NK-92 (cell line): ENCODE measurements around the gene INPP5J.

ENCODE experiments used
- DNase-seq: peaks from one replicate; lab custom pipeline; 2025; ENCODE audit not compliant: unreplicated experiment; lab: John Stamatoyannopoulos, UW

Gene INPP5J

DNA sequence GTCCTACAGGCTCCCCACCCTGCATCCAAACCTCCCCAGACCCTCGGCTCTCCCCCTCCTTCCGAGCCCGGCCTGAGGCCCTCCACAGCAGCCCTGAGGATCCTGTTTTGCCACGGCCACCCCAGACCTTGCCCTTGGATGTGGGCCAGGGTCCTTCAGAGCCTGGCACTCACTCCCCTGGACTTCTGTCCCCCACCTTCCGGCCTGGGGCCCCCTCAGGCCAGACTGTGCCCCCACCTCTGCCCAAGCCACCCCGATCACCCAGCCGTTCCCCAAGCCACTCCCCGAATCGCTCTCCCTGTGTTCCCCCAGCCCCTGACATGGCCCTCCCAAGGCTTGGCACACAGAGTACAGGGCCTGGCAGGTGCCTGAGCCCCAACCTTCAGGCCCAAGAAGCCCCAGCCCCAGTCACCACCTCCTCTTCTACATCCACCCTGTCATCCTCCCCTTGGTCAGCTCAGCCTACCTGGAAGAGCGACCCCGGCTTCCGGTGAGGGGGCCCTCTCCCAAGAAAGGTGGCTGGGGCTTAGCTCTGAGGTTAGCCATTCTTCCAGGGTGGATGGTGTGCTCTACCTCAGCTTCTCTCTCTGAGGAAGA lies 2.9 kb downstream of the INPP5J start:
- DNase-seq, result no peak

DNA sequence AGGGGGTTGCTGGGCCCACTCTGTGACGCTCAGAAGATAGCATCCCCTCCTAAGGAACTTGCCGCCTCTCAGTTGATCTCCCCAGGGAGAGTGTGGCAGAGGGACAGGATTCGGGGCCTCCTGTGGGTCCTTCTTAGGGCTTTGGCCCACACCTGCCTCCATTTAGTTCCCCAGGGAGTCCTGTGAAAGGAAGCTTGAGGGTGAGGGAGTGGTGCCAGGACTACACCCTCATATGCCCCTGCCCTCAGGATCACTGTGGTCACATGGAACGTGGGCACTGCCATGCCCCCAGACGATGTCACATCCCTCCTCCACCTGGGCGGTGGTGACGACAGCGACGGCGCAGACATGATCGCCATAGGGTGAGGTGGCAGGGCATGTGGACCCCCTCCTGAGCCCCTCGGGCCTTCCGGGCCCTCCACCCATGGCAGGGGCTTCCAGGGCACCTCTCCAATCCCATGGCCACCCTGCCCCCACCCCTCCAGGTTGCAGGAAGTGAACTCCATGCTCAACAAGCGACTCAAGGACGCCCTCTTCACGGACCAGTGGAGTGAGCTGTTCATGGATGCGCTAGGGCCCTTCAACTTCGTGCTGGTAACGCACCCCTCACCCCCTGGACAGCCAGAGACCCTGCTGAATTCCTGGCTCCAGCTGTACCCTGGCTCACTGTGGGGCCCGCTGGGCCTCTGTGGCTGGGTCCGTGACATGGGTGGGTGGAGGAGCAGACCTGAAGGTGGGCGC lies 3.5 kb downstream of the INPP5J start:
- no peak for DNase-seq

DNA sequence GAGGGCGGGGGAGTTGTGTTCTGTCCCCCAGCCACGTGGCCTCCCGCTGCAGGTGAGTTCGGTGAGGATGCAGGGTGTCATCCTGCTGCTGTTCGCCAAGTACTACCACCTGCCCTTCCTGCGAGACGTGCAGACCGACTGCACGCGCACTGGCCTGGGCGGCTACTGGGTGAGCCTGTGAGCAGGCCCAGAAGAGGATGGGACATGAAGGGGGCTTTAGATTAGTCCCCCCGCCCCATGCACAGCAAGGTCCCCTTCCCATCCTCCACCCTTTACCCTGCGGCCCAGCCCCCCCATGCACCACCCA lies 4.1 kb downstream of the INPP5J start:
- no peak for DNase-seq

DNA sequence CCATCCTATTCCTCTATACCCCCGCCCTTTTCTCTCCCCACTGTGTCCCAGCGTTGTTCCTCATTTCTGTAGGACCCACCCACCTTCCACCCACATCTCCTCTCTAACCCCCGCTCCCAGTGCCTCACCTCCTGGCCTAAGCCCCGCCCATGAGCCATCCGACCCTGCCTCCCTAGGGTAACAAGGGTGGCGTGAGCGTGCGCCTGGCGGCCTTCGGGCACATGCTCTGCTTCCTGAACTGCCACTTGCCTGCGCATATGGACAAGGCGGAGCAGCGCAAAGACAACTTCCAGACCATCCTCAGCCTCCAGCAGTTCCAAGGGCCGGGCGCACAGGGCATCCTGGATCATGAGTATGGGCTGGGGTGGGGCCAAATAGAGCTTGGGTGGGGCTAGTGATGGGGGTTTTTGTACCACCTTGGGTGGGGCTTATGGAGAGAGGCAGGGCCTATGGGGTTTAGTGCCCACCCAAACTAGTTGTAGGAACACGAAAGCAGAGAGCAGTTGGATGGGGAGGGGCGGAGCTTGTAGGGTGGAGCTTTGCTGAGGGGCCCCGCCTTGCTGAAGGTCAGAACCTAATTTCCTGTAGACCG lies 4.5 kb downstream of the INPP5J start:
- no peak for DNase-seq

DNA sequence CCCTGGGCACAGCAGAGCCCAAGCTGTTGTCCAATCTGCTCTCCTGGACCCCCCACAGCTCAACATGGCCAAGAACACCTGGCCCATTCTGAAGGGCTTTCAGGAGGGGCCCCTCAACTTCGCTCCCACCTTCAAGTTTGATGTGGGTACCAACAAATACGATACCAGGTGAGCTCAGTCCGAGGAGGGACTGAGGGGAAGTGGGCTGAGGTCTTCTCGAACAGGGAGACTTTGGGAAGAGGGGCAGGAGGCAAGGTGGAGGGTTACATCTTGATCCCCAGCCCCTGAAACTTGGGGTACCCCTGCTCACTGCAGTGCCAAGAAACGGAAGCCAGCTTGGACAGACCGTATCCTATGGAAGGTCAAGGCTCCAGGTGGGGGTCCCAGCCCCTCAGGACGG lies 5.4 kb downstream of the INPP5J start:
- no peak for DNase-seq

DNA sequence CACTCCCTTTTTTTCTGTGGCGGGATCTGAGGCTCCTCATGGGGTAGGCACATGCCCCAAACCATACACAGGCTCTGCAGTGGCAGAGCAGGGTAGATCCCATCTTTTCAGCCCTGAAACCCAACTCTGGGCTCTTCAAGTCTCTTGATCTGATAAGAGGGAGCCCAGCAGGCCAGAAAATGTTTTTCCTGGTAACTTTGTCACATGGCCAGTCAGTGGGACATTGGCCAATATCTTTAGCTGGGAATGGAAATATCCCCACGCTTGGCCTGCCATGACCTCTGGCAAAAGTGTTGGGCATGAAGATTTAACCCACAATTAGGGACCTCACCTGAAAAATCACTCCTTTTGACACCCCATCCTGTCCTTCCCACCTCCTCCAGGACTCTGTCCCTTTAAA lies 8.1 kb downstream of the INPP5J start:
- DNase-seq, result no peak

DNA sequence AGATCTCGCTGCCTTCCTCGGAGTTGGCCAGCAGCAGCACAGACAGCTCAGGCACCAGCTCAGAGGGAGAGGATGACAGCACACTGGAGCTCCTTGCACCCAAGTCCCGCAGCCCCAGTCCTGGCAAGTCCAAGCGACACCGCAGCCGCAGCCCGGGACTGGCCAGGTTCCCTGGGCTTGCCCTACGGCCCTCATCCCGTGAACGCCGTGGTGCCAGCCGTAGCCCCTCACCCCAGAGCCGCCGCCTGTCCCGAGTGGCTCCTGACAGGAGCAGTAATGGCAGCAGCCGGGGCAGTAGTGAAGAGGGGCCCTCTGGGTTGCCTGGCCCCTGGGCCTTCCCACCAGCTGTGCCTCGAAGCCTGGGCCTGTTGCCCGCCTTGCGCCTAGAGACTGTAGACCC lies 11.1 kb downstream of the INPP5J start:
- DNase-seq, result no peak

DNA sequence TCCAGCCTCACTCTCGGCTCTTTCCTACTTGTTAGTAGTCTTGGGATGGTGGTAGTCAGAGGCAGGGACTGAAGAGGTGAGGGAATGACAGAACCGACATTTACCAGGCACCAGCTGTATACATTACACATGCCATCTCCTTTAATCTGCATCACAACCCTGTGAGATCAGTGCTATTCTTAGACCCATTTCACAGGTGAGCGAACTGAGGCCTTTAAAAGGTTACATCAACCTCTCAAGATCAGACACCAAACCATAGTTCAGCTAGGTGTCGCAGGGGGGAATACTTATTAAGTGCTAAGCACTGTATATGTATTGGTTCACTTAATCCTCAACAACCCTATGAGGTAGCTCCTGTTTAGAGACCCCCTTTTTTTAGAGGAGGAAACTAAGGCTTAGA lies 11.9 kb downstream of the INPP5J start:
- DNase-seq, result no peak

DNA sequence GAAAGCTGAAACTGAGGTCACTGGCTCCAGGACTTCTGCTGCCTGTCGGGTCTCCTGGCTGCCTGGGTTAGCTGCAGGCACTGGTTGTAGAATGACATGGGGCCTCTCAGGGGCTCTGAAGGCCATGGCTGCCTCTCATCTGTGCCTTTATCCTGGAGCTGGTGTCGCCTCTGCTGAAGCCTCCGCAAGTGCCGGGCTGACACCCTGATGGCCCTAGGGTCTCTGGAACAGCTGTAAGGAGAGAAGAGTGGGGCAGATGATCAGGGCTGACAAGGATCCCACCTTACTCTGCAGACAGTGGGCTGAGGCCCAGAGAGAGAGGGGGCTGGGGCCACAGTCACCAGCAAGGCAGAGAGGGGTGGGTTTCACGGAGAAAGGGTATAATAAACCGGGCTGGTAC lies 12.9 kb downstream of the INPP5J start:
- no peak for DNase-seq

DNA sequence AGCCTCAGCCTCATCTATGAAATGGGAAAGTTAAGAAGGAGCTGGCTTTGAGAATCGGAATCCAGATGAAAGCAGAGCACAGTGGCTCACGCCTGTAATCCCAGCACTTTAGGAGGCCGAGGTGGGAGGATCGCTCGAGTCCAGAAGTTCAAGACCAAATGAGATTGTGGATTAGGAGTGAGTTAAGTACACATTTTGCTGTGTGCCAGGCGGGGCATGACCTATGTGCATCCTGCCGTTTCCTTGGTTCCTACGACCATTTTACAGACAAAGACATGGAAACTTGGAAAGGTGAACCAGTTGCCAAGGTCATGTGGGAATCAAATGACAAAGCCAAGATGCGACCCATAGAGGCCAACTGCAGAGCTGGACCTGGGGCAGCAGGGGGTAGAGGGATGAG lies 13.4 kb downstream of the INPP5J start:
- no peak for DNase-seq

DNA sequence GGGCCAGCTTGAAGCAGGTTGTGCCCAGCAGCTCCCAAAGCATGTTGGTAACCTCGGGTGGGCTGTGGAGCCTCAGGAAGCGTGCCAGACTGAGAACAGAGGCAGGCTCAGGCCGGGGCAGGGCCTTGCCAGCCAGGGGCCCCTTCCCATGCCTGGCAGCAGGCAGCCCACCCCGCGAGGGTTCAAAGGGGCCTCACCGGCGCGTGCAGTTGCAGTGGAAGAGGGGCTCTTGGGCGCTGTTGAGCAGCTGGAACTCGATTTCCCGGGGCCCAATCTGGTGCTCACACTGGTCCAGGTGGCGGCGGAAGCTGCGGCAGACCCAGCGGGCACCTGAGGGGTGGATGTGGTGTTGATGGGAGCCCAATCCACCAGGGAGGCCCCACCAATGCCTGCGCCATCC lies 13.9 kb downstream of the INPP5J start:
- no peak for DNase-seq

DNA sequence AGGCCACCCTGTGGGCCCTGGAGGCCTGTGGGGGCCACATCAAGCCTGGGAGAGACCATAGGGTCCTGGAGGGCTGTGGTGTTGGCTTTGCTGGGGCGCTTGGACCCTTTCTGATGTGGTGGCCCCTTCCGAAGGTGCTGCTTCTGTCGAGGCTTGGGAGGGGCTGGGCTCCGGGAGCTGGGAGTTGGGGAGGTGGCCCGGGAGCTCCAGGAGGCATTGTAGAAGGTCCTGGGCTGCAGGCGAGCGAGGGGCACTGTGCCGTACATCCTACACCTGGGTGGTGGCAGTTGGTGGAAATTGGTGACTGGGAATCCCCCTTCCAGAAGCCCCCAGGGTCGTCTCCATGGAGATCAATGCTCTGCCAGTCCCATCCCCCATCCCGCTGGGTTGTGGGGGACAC lies 15.0 kb downstream of the INPP5J start:
- no peak for DNase-seq

DNA sequence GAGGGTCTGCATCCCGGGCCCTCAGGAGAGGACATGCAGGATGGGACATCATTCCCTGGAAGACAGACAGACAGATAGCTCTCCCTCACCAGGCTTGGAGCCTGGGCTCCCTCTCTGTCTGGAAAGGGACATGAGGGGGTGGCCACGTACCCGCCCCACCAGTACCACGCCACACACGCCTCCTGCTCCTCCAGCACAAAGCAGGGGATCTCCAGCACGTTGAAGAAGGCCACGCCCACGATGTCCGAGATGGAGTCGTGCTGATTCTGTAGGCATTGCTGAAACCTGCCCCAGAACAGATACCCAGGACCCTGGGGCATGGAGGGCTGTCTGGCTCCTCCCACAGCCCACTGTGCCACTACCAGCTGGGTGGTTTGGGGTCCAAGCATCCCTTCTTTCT lies 15.4 kb downstream of the INPP5J start:
- no peak for DNase-seq

DNA sequence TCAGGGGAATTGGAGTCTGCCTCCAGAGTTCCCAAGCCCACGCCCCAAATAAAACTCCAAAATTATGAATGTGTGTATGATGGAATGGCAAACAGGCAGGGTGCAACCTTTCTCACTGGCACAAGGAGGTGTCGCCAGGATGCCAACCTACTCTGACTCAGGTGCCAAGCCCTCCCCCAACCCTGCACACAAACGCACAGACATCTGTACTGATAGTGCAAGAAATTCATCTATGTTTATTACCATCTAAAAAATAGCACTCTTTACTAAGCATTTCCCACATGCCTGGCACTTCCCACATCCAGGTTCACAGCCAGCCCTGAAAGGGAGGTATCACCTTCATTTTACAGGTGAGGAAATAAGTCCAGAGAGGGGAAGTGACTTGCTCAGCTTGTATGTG lies 16.3 kb downstream of the INPP5J start:
- DNase-seq, result no peak

DNA sequence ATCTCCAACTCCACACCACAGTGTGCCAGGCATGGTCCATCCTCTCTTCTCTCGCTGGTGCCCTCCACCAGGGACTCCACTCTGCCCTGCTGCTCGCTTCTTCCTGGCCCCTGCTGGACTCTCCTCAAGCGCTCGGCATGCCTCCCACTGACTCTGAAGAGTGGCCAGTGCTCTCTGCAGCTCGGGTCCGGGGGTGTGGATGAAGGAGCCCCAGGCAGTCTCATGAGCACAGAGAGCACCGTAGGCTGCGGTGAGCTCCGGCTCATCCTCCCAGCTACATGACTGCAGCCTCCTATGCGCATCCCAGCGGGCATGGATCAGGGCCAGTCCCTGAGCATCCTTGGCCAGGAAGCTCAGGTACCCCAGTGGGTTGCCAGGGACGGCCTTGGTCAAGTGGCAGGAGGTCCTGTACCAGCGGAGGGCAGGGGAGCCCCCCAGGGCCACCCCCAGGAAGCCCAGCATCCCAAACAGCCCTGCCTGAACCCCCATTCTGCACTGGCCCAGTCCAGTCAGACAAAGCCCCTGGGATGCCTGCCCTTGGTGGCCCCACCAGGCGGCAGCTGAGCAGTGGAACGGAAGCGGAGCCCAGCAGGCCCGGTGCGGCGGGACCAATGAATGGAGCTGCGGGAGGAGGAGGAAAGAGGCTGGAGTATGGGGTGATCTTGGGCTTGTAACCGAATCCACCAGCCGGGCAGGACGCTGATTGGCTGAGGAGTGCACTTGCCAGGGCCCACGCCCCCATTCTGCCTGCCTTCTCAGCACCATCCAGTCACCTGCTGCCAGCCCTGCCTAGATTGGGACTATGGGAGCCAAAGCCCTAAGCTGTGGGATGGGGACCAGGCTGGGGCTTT lies 17.3 kb downstream of the INPP5J start, which contains the start of gene PLA2G3:
PLA2G3 (minus strand) TSS at position 643 of the 851 bp plus-strand sequence; CDS start at position 489, 154 bp downstream.
- no peak for DNase-seq

DNA sequence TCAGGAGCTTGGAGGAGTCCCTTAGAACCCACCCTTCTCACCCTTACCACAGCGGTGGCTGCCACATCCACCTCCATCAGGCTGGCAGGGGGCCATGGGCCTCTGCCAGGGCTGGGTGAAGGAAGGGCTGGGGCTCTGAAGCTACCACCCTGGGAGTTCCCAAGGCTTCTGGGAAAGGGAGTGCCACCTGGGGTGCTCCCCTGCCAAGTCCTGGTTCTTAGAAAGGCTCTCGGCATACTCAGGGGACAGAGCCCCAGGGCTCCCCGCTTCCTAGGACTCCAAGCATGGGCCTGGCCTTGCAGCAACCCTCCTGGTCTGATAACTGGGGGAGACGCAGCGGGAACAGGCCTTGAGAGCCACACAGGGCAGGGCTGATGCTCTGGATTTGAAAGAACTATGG lies 18.0 kb downstream of the INPP5J start:
- no peak for DNase-seq

DNA sequence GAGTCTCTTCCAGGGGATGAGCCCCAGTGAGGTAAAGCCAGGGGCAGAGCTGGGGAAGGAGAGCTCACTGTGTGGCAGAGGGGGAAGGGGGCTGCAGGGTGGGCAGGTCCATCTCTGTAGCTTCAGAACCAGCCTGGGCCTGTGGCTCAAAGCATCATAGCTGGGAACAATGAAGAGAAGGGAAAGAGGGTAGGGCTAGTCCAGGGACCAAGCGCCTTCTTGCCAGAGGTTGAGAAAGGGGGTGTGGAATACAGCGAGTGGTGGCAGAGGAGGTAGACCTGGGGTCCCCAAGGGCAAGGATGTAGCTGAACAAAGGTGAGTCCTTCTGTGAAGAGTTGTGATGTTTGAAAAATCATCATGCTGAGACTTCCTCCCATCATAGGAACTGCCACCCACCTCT lies 18.8 kb downstream of the INPP5J start:
- no peak for DNase-seq

DNA sequence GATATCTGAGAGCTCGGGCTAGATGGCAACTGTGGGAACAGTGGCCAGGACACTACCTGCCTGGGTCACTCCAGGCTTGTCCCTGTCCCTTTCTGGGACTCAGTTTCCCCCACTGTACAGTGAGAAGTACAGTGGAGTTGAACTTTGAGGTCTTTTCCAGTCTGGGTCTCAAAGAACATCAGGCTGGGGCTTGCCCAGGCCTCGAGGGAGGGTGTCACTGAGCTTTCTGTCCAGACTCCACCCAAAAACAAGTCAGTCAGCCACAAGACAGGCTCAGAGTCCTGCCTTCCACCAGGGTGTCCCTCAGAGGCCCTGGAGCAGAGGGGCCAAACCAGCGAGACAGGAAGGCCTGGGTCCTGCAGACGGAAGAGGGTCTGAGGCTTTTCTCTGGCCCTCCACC lies 19.5 kb downstream of the INPP5J start:
- DNase-seq, result no peak

DNA sequence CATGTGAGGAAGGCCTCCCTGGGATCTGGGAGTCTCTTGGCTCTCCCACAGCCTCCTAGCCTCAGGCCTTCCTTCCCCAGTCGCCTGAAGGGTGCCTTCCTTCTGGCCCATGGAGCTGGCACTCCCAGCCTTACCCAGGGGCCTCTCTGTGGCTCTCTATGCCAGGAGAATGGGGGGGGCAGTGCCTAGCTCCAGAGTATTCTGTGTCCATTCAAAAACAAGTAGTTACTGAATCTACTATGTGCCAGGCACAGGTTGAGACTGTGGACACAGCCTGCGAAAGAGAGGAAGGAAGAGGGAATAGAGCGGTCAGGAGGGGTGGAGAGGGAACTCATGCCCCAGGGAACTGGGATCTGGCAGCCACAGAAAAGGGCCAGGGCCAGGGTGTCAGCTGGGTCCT lies 20.3 kb downstream of the INPP5J start:
- no peak for DNase-seq

DNA sequence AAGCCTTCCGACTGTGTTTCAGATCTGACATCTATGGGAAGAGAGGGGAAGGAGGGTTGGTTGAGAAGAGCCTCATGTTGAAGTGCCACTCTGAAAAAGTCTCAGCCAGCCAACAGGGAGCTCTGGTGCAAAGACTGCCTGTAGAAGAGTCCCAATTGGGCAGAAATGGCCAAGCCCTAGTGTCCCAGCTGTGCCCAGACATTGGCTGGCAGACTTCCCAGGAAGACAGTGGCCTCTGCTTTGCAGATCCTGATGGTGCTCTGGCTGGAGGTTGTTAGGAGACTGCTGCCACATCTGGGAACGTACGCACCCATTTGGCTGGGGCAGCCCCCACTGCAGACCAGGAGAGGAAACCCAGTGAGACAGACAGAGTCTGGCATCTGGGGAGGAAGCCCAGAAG lies 20.8 kb downstream of the INPP5J start:
- no peak for DNase-seq

DNA sequence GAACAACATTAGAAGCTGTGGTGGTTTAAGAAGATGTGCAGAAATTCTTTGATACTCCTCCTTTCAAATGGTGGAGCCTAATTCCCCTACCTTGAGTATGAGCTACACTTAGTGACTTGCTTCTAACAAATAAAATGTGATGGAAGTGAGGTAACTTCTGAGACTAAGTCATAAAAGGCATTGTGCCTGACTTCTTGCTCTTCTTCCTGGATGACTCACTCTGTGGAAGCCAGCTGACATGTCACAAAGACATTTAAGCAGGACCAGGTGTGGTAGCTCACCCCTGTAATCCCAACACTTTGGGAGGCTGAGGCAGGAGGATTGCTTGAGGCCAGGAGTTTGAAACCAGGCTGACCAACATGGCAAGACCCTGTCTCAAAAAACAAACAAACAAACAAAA lies 21.5 kb downstream of the INPP5J start:
- no peak for DNase-seq

DNA sequence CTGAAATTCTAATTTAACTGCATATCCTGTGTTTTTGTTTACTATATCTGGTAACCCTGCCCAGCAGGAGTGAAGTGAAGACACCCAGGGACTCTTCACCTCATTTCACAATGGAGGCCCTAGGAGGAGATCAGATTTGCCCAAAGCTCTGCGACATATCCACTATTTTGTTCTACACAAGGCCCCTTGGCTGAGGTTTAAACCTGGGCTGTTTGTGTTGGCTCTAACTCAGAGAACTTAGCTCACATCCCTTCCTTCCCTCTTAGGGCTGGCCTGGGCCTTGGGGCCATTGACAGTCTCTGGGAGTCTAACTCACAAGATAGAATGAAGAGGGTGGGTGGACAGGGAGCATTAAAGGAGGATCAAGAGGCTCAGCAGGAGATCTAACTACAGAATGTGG lies 25.7 kb downstream of the INPP5J start:
- DNase-seq, result no peak
